NCI-H1436 (cell line): Measurements from ENCODE around the gene CYFIP1.

ENCODE experiments used
- DNase-seq: peaks from one replicate; lab custom pipeline; 2025; lab: John Stamatoyannopoulos, UW

CYFIP1 gene

GRCh38 chr15:22869856-22870255 lies 110.3 kb downstream of the CYFIP1 start:
- no peak for DNase-seq

- DNase-seq: no peak
Measured at GRCh38 chr15:22868928-22869327, 111.2 kb downstream of the CYFIP1 start.

- no peak for DNase-seq
Measured at GRCh38 chr15:22868495-22868894, 111.7 kb downstream of the CYFIP1 start.

GRCh38 chr15:22867886-22868285 lies 112.3 kb downstream of the CYFIP1 start:
- no peak for DNase-seq

- DNase-seq: no peak
Measured at GRCh38 chr15:22866079-22866478, 114.1 kb downstream of the CYFIP1 start.

- DNase-seq: no peak
Measured at GRCh38 chr15:22863356-22863755, 116.8 kb downstream of the CYFIP1 start.

- DNase-seq: no peak
Measured at GRCh38 chr15:22861161-22861560, 119.0 kb downstream of the CYFIP1 start.

- DNase-seq: no peak
Measured at GRCh38 chr15:22856659-22857058, 123.5 kb downstream of the CYFIP1 start.

GRCh38 chr15:22855791-22856190 lies 124.4 kb downstream of the CYFIP1 start:
- DNase-seq: no peak

- DNase-seq: no peak
Measured at GRCh38 chr15:22851513-22851912, 128.7 kb downstream of the CYFIP1 start.

GRCh38 chr15:22850055-22850454 lies 130.1 kb downstream of the CYFIP1 start:
- DNase-seq: no peak

GRCh38 chr15:22846073-22846472 lies 134.1 kb downstream of the CYFIP1 start:
- DNase-seq: no peak

- DNase-seq: peak; percentile 7
Measured at GRCh38 chr15:22845289-22845900, 134.8 kb downstream of the CYFIP1 start.

- no peak for DNase-seq
Measured at GRCh38 chr15:22844421-22845288, 135.5 kb downstream of the CYFIP1 start.

- DNase-seq: no peak
Measured at GRCh38 chr15:22839046-22839695, 141.0 kb downstream of the CYFIP1 start.

- DNase-seq: peak; percentile 98
Measured at GRCh38 chr15:22838292-22839042, 141.7 kb downstream of the CYFIP1 start, which contains the start of gene NIPA2. TSS of gene NIPA2 (plus strand) at chr15:22838666. CDS start at chr15:22851732, 13,066 bp downstream.

GRCh38 chr15:22831473-22831872 lies 148.7 kb downstream of the CYFIP1 start:
- no peak for DNase-seq

- no peak for DNase-seq
Measured at GRCh38 chr15:22827125-22827524, 153.0 kb downstream of the CYFIP1 start.

- DNase-seq: no peak
Measured at GRCh38 chr15:22823495-22824128, 156.6 kb downstream of the CYFIP1 start.

GRCh38 chr15:22819651-22820050 lies 160.5 kb downstream of the CYFIP1 start:
- no peak for DNase-seq
